Ecto neural progenitor cell (in vitro differentiated cells): ENCODE data around the gene RAF1.
"Not testable (repeated sequence)": the region's sequence is repeated elsewhere in the genome, so short reads cannot be mapped to it uniquely, and the experiment has no call there.

Source experiments
- DNase-seq: peaks from one replicate; pipeline ENCODE4 v3.0.0-alpha.2; 2018; ENCODE audit warnings: low spot score

Gene RAF1

GRCh38 chr3:12675115-12675810, 11.3 kb upstream of the RAF1 start:
- no peak for DNase-seq

- not testable (repeated sequence) for DNase-seq
Observed at GRCh38 chr3:12673956-12674736, 10.2 kb upstream of the RAF1 start.

GRCh38 chr3:12671120-12671450, 7.2 kb upstream of the RAF1 start:
- no peak for DNase-seq

GRCh38 chr3:12670365-12671119, 6.6 kb upstream of the RAF1 start:
- DNase-seq = no peak

- DNase-seq = no peak
Observed at GRCh38 chr3:12663401-12663935, 449 bp downstream of the RAF1 start.

- DNase-seq = peak; percentile 57
Observed at GRCh38 chr3:12662593-12663400, 1.1 kb downstream of the RAF1 start.

GRCh38 chr3:12661926-12662592, 1.9 kb downstream of the RAF1 start:
- DNase-seq = no peak

GRCh38 chr3:12661375-12661774, 2.5 kb downstream of the RAF1 start:
- DNase-seq = not testable (repeated sequence)

GRCh38 chr3:12660196-12660595, 3.7 kb downstream of the RAF1 start:
- no peak for DNase-seq

- DNase-seq = no peak
Observed at GRCh38 chr3:12659316-12660015, 4.5 kb downstream of the RAF1 start.

GRCh38 chr3:12658593-12659058, 5.3 kb downstream of the RAF1 start:
- no peak for DNase-seq

- no peak for DNase-seq
Observed at GRCh38 chr3:12656850-12657249, 7.1 kb downstream of the RAF1 start.

- DNase-seq = no peak
Observed at GRCh38 chr3:12656193-12656592, 7.7 kb downstream of the RAF1 start.

- no peak for DNase-seq
Observed at GRCh38 chr3:12655701-12656100, 8.2 kb downstream of the RAF1 start.

- no peak for DNase-seq
Observed at GRCh38 chr3:12653747-12654146, 10.2 kb downstream of the RAF1 start.

GRCh38 chr3:12648384-12648959, 15.4 kb downstream of the RAF1 start:
- no peak for DNase-seq

GRCh38 chr3:12644331-12644937, 19.5 kb downstream of the RAF1 start:
- DNase-seq = no peak

- DNase-seq = no peak
Observed at GRCh38 chr3:12643724-12644123, 20.2 kb downstream of the RAF1 start.

- no peak for DNase-seq
Observed at GRCh38 chr3:12643010-12643380, 20.9 kb downstream of the RAF1 start.

GRCh38 chr3:12640853-12641252, 23.1 kb downstream of the RAF1 start:
- not testable (repeated sequence) for DNase-seq
